ENCODE results near the gene MGAT3. TPM values are rescaled to one million over a fixed set of nuclear protein-coding genes. Genes with fewer than 3 reads are reported as not detected.

Gene MGAT3
- total and polyA plus RNA-seq, 9 of the 15 experiments (the other 6 are each of a cell fraction or from before 2014, with no cell fraction given) = 0.10 to 11.5 (median 4.6) TPM

DNA sequence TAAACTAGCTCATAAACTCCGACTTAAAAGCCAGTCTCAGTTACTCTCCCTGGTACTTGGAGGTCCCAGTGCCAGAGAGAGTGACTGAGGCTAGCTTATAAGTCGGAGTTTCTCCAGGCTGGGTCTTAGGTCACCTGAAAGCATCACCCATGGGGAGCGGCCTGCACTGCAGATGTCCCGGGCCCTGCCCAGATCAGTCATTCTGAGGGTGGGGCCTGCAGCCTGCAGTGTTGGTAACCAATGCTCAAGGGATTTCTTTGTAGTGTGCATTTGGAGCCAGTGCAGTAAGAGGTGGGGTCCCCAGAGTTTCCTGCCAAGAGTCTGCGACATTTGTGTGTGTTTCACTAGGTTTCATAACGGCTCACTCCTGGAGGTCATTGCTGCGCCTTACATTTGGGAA is 42.4 kb upstream of the MGAT3 start:
- no peak for FAIRE-seq
- no peak overlapping the region for H2AFZ ChIP-seq (ENCODE audit: low read depth, low read length)
- no peaks in the 10 kb centered on the region for H3K27me3 ChIP-seq (ENCODE audit: control insufficient read depth in 2 of 2, insufficient read depth in 2 of 2, low read length in 2 of 2)
- peaks cover 0 to 5% of the 10 kb centered on the region in 2 experiments; a peak in 1 of 5 replicates for H3K4me1 ChIP-seq (replicated peaks in 1 of 2; ENCODE audit: control insufficient read depth in 2 of 2, insufficient read depth in 2 of 2, low read length in 2 of 2)
- in situ Hi-C loops (cut with MboI) (no loop called here), intact Hi-C loops (cut with micrococcal nuclease) (no loop called here)
- no peaks in the 10 kb centered on the region for H4K20me1 ChIP-seq (replicated peaks; ENCODE audit: control insufficient read depth, insufficient read depth, low read length)
- peaks cover 8% of the 10 kb centered on the region; the same call in 2 of the 3 replicates for H3K79me2 ChIP-seq (ENCODE audit: control insufficient read depth, insufficient read depth, low read length)
- H3K4me3 ChIP-seq = no peak overlapping the region
- no peak for DNase-seq (ENCODE audit: extremely low read depth in 1 of 4, low spot score in 3 of 4)
- 81% methylated on average over 5 of the region's 7 CpGs for WGBS (ENCODE audit: insufficient coverage, low coverage, missing lambda C conversion rate)
- ATAC-seq = no peak
- ChIA-PET POLR2A (interaction anchor here (0.9 kb wide), 1 partner anchor 13 kb away, joined by 3 read pairs; no protein-coding TSS in a partner anchor), CTCF (ENCODE audit: low intra/inter-chr PET ratio) (no interaction called here)
- peaks cover 38% of the 10 kb centered on the region; the same call in 2 of the 3 replicates for H3K36me3 ChIP-seq (ENCODE audit: control insufficient read depth, insufficient read depth, low read length)
- H3K9me3 ChIP-seq (replicated peaks; ENCODE audit: control insufficient read depth, insufficient read depth, low read depth, low read length) = no peaks in the 10 kb centered on the region
- H3K9me1 ChIP-seq (ENCODE audit: control insufficient read depth, insufficient read depth, low read length) = no peaks in the 10 kb centered on the region
- BruUV-seq (replicated peaks) = no TSS peak
- H3K27ac ChIP-seq (ENCODE audit: extremely low read depth, low read depth, low read length) = no peak overlapping the region
- H3K9ac ChIP-seq (ENCODE audit: insufficient read depth in 1 of 2, low read depth in 2 of 2, low read length in 2 of 2) = no peak overlapping the region
- TF ChIP-seq PURB (CRISPR knock-in tag; IDR thresholded peaks at IDR 0.05; ENCODE audit: low read depth) (no peak), ZNF263 (CRISPR knock-in tag; IDR thresholded peaks at IDR 0.05; ENCODE audit: borderline replicate concordance) (no peak), ZNF507 (tag; conservative IDR thresholded peaks at IDR 0.05) (no peak), DNMT1 (IDR thresholded peaks at IDR 0.05) (no peak), RBBP5 (IDR thresholded peaks at IDR 0.05; ENCODE audit: borderline replicate concordance, insufficient read depth, low read length, poor library complexity, severe bottlenecking) (no peak)
- TF ChIP-seq, protein P1, sequence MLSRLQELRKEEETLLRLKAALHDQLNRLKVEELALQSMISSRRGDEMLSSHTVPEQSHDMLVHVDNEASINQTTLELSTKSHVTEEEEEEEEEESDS (CRISPR knock-in tag; IDR thresholded peaks at IDR 0.05) = no peak
- TF ChIP-seq, protein P2, sequence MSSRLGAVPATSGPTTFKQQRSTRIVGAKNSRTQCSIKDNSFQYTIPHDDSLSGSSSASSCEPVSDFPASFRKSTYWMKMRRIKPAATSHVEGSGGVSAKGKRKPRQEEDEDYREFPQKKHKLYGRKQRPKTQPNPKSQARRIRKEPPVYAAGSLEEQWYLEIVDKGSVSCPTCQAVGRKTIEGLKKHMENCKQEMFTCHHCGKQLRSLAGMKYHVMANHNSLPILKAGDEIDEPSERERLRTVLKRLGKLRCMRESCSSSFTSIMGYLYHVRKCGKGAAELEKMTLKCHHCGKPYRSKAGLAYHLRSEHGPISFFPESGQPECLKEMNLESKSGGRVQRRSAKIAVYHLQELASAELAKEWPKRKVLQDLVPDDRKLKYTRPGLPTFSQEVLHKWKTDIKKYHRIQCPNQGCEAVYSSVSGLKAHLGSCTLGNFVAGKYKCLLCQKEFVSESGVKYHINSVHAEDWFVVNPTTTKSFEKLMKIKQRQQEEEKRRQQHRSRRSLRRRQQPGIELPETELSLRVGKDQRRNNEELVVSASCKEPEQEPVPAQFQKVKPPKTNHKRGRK (tag; IDR thresholded peaks at IDR 0.05) = no peak
- H3K4me2 ChIP-seq (ENCODE audit: insufficient read depth, low read length) = no peak overlapping the region
